Mesodermal cell (in vitro differentiated cells): ENCODE measurements around the gene PAX3.

Experiments
- H3K27ac ChIP-seq: 2 replicates; pipeline ENCODE4 v1.7.0; 2013; ENCODE audit warnings: mild to moderate bottlenecking, low read depth, low read length, moderate library complexity; ENCODE audit not compliant: severe bottlenecking
- H3K36me3 ChIP-seq: 2 replicates; pipeline ENCODE4 v1.7.1; 2013; ENCODE audit warnings: mild to moderate bottlenecking, low read length, moderate library complexity; ENCODE audit not compliant: control insufficient read depth, insufficient read depth
- H3K4me1 ChIP-seq: one replicate; pipeline ENCODE4 v1.7.1; 2013; ENCODE audit warnings: mild to moderate bottlenecking, low read length; ENCODE audit not compliant: insufficient read depth, control insufficient read depth, poor library complexity, severe bottlenecking
- H3K4me3 ChIP-seq: 2 replicates; pipeline ENCODE4 v1.7.0; 2013; ENCODE audit warnings: low read length, control low read depth, mild to moderate bottlenecking; ENCODE audit not compliant: insufficient read depth, poor library complexity, severe bottlenecking; ENCODE audit errors: extremely low read depth
- H3K9me3 ChIP-seq: 2 replicates; pipeline ENCODE4 v1.7.1; 2013; ENCODE audit warnings: mild to moderate bottlenecking, low read length, moderate library complexity; ENCODE audit not compliant: control insufficient read depth
- WGBS, 2 experiments: methylation state at CpG; one replicate each; pipeline ENCODE4 v1.1.5; 2013; ENCODE audit warnings: missing lambda C conversion rate in 2 of 2; ENCODE audit not compliant: insufficient coverage in 2 of 2; 5-methylcytosine and 5-hydroxymethylcytosine counted together

Gene PAX3

DNA sequence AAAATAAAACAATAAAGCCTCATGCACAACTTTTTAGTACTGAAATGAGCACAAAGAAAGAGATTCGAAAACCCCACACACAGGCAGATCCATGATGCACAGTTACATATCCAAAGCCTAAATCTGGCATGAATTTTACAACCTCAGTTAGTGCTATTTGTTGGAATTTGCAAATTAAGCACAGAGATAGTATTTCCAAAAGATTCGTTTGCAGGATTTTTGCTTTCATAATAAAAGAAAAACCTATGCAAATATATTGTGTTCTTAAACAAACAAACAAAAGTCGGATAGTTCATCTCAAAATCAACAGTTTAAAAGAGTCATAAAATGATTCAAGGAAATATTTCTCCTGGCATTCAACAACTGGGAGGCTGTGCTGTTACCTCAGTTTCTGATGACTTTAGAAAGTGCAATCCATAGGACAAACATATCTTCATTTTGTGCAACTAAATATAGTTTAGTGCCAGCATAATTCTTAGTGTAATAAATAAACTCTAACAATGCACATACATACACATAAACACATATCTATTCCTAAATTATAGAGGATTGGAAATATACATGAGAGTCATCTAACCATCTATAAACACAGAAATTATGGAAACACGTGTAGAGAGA lies 10.8 kb downstream of the PAX3 start:
- Histone ChIP-seq H3K4me1 (peaks cover 5% of the 10 kb centered on the region), H3K36me3 (no peaks in the 10 kb centered on the region), H3K4me3 (no peak overlapping the region), H3K9me3 (no peaks in the 10 kb centered on the region), H3K27ac (no peak overlapping the region)
- no CpG with 5 or more reads among the region's 4 CpGs for WGBS, 2 experiments

GRCh38 chr2:222284466-222284865 lies 14.3 kb downstream of the PAX3 start:
- H3K27ac ChIP-seq = no peak overlapping the region
- no peaks in the 10 kb centered on the region for H3K4me1 ChIP-seq
- no peaks in the 10 kb centered on the region for H3K9me3 ChIP-seq
- no peak overlapping the region for H3K4me3 ChIP-seq
- H3K36me3 ChIP-seq = no peaks in the 10 kb centered on the region
- WGBS, 2 experiments = 57 to 71% methylated on average over 1 of the region's 3 CpGs

DNA sequence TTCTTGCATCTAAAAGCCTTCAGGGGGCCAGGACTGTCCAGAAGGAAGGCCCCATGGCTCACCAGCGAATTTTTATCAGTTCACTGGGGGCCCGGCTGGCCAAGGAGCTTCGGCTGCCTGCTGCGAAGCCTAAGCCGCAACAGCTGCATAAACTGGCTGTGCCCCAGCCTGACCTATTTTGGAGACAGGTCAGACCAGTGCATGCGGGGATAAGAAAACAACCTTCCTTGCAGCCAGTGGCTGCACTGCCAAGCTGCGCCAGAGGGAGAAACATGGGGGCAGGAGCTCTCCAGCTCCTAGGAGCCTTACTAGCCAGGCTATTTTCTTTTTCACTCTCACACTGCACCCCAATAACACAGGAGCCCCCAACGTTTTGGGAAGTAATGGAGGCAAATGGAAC lies 15.2 kb downstream of the PAX3 start:
- H3K27ac ChIP-seq = no peak overlapping the region
- H3K36me3 ChIP-seq = no peaks in the 10 kb centered on the region
- WGBS, 2 experiments = 49 to 67% methylated on average over 6 to 7 of the region's 8 CpGs
- H3K4me1 ChIP-seq = no peaks in the 10 kb centered on the region
- H3K4me3 ChIP-seq = no peak overlapping the region
- no peaks in the 10 kb centered on the region for H3K9me3 ChIP-seq

- H3K4me1 ChIP-seq = no peaks in the 10 kb centered on the region
- no peak overlapping the region for H3K4me3 ChIP-seq
- no peaks in the 10 kb centered on the region for H3K36me3 ChIP-seq
- H3K9me3 ChIP-seq = no peaks in the 10 kb centered on the region
- H3K27ac ChIP-seq = no peak overlapping the region
Observed at GRCh38 chr2:222281506-222281905, 17.3 kb downstream of the PAX3 start.

GRCh38 chr2:222280795-222281194 lies 18.0 kb downstream of the PAX3 start:
- no peak overlapping the region for H3K4me3 ChIP-seq
- no peaks in the 10 kb centered on the region for H3K4me1 ChIP-seq
- no peaks in the 10 kb centered on the region for H3K36me3 ChIP-seq
- 71 to 74% methylated on average over 5 of the region's 5 CpGs for WGBS, 2 experiments
- no peak overlapping the region for H3K27ac ChIP-seq
- H3K9me3 ChIP-seq = no peaks in the 10 kb centered on the region

- Histone ChIP-seq H3K9me3 (no peaks in the 10 kb centered on the region), H3K4me3 (no peak overlapping the region), H3K4me1 (no peaks in the 10 kb centered on the region), H3K27ac (no peak overlapping the region), H3K36me3 (peaks cover 4% of the 10 kb centered on the region)
- WGBS, 2 experiments = 60 to 80% methylated on average over 1 to 2 of the region's 4 CpGs
Observed at GRCh38 chr2:222272446-222273015, 26.3 kb downstream of the PAX3 start.

GRCh38 chr2:222271854-222272253 lies 26.9 kb downstream of the PAX3 start:
- 94 to 100% methylated on average over 2 to 3 of the region's 5 CpGs for WGBS, 2 experiments
- no peaks in the 10 kb centered on the region for H3K9me3 ChIP-seq
- no peaks in the 10 kb centered on the region for H3K4me1 ChIP-seq
- no peak overlapping the region for H3K4me3 ChIP-seq
- H3K36me3 ChIP-seq = peaks cover 4% of the 10 kb centered on the region
- no peak overlapping the region for H3K27ac ChIP-seq

DNA sequence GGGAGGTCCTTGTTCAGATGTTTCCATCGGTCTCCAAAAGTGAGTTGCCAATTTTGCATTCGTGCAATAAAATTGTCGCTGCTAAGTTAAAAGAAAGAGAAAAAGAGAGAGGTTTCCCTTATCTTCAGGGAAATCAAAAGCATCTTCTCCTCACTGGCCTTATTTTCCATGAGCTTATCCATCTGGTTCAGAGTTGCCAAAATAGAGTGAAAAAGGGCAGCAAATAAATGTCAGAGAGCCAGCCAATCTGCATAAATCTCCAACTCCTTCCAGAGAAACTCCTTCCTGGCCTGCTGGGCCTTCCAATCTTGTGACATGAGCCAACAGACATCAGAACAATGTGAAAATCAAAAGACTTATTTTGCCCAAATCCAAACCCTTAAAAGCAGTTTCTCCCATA lies 28.4 kb downstream of the PAX3 start:
- no peak overlapping the region for H3K27ac ChIP-seq
- WGBS, 2 experiments = 92 to 100% methylated on average over 2 of the region's 3 CpGs
- H3K36me3 ChIP-seq = peaks cover 4% of the 10 kb centered on the region
- no peaks in the 10 kb centered on the region for H3K9me3 ChIP-seq
- no peak overlapping the region for H3K4me3 ChIP-seq
- no peaks in the 10 kb centered on the region for H3K4me1 ChIP-seq

- no peak overlapping the region for H3K4me3 ChIP-seq
- 18 to 44% methylated on average over 6 to 8 of the region's 9 CpGs for WGBS, 2 experiments
- H3K27ac ChIP-seq = peak overlapping the region; percentile 17
Observed at GRCh38 chr2:222269132-222269531, 29.7 kb downstream of the PAX3 start.

DNA sequence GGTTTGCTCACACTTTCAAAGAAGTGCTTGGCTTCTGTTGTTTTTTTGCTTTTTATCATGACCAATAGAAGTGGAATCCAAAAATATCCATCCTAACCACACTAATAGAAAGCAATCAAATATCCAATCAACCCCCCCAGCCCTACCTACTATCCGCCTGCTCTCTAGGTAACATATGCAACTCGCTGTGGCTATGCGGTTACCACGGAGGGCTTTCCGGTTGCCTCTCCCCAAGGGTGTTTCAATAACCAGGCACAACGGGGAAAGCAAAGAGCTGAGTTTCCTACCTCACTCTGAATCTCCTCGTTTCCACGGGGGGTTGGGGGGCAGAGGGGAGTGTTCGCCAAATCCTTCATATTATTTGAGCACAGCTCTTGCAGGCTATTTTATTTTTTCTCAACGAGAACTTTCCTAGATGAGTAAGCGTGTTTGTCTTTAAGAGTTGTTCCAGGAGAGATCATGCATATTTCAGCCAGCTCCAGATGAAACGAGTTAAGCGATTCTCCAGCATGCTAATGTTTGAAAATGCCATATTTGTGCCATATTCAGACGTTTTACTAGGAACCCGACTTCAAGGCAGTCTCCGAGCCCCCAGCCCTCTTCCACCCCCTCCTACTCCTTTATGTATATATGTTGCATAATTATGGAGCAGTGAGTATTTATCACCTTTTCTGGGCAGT lies 30.3 kb downstream of the PAX3 start:
- Histone ChIP-seq H3K4me3 (no peak overlapping the region), H3K36me3 (peaks cover 4% of the 10 kb centered on the region), H3K9me3 (no peaks in the 10 kb centered on the region), H3K4me1 (peaks cover 7% of the 10 kb centered on the region), H3K27ac (no peak overlapping the region)
- WGBS, 2 experiments = 54 to 60% methylated on average over 8 of the region's 16 CpGs

More at GRCh38 chr2:222269132-222269531, 29.7 kb downstream of the PAX3 start:
- peaks cover 7% of the 10 kb centered on the region for H3K4me1 ChIP-seq
- no peaks in the 10 kb centered on the region for H3K9me3 ChIP-seq
- peaks cover 4% of the 10 kb centered on the region for H3K36me3 ChIP-seq

DNA sequence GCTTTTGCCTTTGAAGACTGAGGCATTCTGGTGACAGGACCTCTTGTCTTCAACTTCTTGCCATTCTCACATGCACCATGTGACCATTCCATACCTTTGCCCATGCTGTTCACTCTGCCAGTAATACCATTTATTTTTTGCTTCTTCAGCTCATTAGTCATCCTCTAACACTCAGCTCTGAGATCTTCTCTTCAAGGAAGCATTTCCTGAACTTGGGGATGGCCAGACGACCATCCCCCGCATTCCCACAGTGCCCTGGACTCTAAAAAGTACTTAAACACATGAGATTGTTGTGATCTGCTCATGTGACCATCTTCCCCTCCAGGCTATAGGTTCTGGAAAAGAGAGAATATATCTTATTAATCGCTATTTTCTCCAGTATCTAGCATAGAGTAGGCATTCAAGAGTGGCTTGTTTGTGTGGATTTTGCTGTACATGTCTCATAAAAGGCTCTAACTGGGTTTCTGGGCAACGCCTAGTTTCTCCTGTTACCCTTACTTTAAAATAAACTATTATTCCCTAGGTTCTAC lies 33.9 kb downstream of the PAX3 start:
- Histone ChIP-seq H3K9me3 (no peaks in the 10 kb centered on the region), H3K27ac (no peak overlapping the region), H3K4me1 (peaks cover 7% of the 10 kb centered on the region), H3K36me3 (no peaks in the 10 kb centered on the region), H3K4me3 (no peak overlapping the region)
- 86 to 100% methylated on average over 1 to 2 of the region's 4 CpGs for WGBS, 2 experiments
